ENCODE measurements around the gene MKRN2. TPM values are rescaled to one million over a fixed set of nuclear protein-coding genes. Genes with fewer than 3 reads are reported as not detected.

The MKRN2 gene
- total RNA-seq, 2 experiments from 2014 or later = 21.5 to 24.9 TPM

DNA sequence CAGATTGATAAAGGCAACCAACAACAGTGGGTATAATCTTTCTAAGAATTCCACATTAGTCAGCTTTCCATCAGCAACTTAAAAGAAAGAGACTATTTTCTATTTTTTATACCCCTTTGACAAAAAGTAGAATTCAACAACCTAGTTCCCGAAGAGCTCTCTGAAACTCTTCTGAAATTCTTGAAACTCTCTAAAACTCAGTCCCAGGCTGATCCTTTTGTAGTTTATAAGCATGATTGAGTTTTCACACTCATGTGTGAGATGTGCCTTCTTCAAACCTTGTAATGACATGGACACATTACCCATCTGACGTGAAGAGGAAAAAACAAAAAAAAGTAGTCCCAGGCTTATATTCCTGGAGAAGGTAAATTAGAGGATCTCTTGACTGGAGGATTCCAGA, 75.6 kb downstream of the MKRN2 start:
- H3K4me3 Mint-ChIP-seq = no peak overlapping the region
- H3K4me1 Mint-ChIP-seq = peaks cover 38% of the 10 kb centered on the region
- no peaks in the 10 kb centered on the region for H3K27me3 Mint-ChIP-seq
- H3K9me3 Mint-ChIP-seq (ENCODE audit: low read depth) = no peaks in the 10 kb centered on the region
- H3K36me3 Mint-ChIP-seq (ENCODE audit: low read depth) = peaks cover 12% of the 10 kb centered on the region
- CTCF ChIA-PET = no interaction called here
- ATAC-seq (no peak), DNase-seq (no peak)
- peak overlapping the region; percentile 43 for H3K27ac Mint-ChIP-seq
- intact Hi-C loops (cut with DNase I, micrococcal nuclease) = no loop called here
- POLR2A ChIA-PET = no interaction called here

DNA sequence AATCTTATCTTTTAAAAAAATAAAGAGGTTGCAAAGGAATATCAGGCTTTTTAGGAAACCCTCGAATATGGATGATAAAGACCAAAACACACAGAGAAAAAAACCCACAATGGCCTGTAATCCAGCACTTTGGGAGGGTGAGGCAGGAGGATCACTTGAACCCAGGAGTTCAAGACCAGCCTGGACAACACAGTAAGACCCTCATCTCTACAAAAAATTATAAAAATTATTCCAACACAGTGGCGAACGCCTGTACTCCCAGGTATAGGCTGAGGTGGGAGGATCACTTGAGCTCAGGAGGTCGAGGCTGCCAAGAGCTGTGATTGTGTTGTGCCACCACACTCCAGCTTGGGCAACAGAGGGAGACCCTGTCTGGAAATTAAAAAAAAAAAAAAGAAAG, 76.2 kb downstream of the MKRN2 start:
- intact Hi-C loops (cut with DNase I, micrococcal nuclease) = no loop called here
- Mint-ChIP-seq H3K27me3 (no peaks in the 10 kb centered on the region), H3K9me3 (ENCODE audit: low read depth) (no peaks in the 10 kb centered on the region), H3K27ac (no peak overlapping the region), H3K4me1 (peaks cover 36% of the 10 kb centered on the region), H3K36me3 (ENCODE audit: low read depth) (peaks cover 14% of the 10 kb centered on the region), H3K4me3 (no peak overlapping the region)
- POLR2A ChIA-PET = no interaction called here
- ATAC-seq = no peak
- DNase-seq = no peak
- CTCF ChIA-PET = interaction anchor here (1.0 kb wide), 1 partner anchor 27 kb away, joined by 3 read pairs; no protein-coding TSS in a partner anchor

Other genes starting within 250 kb of the MKRN2 start
- 10 to 100 TPM; 17.8 to 19.4 TPM for gene TSEN2, start 72.6 kb upstream of the MKRN2 start, total RNA-seq
- gene MKRN2OS, start 11.6 kb upstream of the MKRN2 start, total RNA-seq = not detected
- 10 to 100 TPM; 66.8 to 74.7 TPM for gene RAF1, start 107.0 kb downstream of the MKRN2 start, total RNA-seq
- gene TMEM40, start 202.2 kb downstream of the MKRN2 start, total RNA-seq = not detected
- gene CAND2, start 239.6 kb downstream of the MKRN2 start, total RNA-seq = 1 to 10 TPM; 2.1 to 2.2 TPM